Ammon's horn (tissue), 1 donor: ENCODE data around the gene ANAPC2.
A peak's percentile ranks its signal among the peaks of the same experiment; 100 is the strongest.
"Not testable (repeated sequence)": the region's sequence is repeated elsewhere in the genome, so short reads cannot be mapped to it uniquely, and the experiment has no call there.

ENCODE experiments used
- DNase-seq: peaks from one replicate; pipeline ENCODE4 v3.0.0-alpha.2; 2016; ENCODE audit warnings: low spot score

Gene ANAPC2

DNA sequence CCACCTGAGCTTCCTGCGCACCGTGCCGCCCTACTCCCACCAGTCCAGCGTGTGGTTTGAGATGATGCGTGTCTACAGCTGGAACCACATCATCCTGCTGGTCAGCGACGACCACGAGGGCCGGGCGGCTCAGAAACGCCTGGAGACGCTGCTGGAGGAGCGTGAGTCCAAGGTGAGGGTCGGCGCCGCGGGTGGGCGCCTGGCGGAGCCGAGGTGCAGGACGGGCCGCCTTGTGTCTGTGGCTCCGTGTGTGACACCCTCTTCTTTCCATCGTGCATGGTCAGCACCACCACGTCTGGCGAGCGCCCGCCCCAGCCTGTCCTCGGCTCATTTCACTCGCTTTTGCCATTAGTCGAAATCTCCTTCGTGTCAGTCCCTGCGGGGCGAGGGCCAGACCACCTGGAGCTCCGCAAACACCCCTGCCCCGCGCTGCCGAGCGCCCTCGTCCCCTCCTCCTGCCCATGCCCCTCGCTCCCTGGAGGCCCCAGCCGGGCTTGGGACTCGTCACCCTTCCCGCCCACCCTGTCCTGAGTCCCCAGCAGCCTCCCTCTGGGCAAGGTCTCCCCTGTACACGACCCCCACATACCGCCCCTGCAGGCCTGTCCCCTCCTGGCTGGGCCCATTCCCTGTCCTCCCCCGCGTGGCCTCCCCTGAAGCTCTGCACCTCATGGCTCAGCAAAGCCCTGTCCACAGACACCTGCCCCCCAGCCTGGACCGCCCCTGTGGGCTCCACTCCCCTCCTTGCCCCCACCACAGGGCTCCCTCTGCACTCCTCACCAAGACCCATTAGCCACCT, 42.4 kb downstream of the ANAPC2 start:
- DNase-seq, result no peak

DNA sequence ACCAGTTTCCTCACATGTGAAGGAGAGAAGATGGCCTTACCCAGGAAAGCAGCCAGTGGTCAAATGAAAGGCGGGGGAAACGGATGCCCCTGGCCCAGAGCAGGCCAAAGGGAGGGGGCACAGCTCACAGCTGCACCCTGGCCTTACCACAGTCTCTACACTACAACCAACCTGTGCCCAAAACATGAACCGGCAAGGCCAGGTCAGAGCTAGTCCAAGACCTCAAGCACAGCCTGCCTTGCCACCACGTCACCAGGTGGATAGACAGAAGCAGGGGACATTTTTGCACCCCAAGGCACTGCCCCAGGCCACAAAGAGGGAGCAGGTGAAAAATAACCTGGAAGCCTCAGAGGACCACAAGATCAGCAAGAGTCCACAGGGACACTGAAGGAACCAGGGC, 44.9 kb downstream of the ANAPC2 start:
- DNase-seq, result no peak

DNA sequence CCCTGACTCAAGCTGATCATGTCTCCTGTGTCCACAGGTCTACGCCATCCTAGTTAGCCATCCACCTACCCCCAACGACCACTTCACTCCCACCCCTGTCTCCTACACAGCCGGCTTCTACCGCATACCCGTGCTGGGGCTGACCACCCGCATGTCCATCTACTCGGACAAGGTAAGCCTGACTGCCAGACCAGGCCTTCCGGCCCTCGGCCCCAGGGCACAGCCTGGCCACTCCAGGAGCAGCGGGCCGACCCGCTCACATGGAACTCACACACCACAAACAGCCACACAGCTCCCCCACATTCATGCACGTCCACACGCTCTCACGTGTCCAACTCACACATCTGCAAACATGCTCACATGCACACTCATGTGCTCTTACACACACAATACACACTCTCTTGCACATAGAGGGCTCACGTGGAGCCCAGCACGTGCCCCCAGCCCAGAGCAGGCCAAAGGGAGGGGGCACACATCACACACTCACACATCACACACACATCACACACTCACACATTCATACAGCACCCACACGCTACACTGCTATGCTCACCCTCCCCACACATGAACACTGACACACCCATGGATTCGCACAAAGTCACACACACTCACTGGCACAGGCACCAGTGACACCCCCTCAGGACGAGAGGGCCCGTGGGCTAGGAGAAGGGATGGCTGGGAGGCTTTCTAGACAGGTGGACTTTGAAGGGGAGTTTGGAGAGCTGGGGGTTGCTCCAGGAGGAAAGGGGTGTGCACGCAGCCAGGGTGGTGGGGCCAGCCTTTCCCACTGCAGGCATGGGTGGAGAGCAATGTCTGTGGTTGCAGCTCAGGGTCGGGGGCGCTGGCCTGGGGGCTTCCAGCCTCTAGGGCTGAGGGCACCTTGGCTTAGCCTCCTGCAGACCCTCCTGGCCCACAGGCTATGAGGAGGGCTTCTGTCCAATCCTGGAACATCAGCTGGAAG, 46.1 kb downstream of the ANAPC2 start:
- DNase-seq, result no peak

DNA sequence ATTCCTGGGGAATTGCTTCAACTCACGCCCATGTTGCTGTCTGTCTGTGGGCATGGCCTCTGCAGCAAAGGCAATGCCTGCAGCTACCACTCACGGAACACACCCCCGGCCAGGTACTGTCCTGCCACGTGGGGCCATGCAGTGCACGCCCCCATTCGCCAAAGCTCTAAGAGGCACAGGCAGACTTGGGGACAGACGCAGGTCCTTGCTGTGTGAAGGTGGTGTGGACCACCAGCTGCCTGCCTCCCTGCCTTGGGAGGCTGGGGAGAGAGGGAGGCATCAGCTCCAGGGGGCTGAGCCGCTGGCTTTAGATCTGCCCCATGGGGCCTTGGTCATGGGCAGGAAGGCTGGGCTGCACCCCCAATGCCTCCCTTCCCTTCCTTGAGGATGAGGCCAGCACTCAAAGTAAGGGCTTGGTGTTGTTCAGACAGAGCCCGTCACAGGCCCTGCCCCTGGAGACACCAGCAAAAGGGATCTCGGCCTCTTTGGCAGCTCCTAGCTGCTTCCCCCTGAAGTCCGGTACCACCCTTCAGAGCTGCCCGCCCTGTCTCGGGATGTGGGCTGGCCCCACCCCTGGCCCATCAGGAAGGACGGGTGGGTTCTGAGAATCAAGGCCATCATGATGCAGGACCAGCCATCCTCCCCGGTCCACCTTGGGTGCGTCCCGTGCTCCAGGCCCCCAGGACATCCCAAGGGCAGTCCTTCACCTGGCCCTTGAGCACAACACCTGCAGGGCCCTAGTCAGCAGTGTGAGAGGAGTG, 47.1 kb downstream of the ANAPC2 start:
- DNase-seq, result no peak

DNA sequence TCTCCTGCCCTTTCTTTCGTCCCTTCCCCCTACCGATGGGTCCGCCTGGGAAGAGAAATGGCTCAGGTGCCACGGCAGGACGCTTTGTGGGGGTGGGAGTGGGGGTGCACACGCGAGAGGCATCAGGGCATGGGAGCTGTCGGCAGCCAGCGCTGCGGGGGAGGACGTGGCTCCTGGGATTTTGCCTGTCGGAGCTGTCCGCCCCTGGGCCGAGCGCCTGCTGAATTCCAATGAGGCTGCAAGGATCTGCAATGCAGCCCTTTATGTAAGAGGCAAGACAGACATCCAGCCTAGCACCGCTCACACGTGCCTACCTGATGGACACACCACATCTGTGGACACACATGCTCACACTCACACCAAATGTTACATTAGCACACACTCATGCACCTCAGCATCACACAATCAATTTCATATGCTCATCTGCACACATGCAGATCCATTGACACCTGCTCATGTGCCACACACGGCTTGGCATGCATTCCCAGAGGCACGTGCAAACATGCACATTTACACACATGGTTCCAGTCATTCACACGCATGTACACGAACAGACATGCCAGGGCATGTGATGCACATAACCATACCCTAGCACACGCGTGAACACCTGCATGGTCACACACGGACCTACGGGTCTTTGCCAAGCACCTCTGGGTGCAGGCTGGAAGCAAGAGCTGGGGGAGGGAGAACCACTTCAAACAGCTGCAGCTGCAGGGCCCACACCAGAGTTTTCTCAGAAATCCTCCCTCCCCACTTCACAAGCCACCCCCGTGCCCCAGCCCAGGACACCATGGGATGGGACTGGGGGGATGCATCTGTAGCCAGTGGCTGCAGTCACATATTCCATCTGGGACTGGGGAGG, 48.0 kb downstream of the ANAPC2 start:
- peak; percentile 50 for DNase-seq

DNA sequence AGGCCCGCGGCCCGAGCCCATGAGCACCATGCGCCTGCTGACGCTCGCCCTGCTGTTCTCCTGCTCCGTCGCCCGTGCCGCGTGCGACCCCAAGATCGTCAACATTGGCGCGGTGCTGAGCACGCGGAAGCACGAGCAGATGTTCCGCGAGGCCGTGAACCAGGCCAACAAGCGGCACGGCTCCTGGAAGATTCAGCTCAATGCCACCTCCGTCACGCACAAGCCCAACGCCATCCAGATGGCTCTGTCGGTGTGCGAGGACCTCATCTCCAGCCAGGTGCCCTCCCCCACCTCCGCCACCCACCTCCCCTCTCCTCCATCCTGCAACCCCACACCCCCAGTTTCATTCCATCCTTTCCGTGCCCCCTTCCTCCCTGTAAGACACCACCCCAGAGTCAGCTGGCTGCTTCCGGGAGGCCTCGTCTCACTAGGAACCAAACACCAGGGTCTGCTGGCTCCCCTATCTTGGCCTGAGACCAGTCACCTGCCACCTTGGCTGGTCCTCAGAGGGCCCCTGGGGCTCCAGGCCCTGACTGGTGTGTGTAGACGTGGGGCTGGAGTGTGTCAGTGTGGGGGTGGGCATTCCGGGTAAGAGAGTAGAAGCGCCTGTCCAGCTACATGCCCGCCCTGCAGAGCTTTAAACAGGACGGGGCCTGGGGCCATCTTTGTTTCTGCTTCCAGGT, 48.8 kb downstream of the ANAPC2 start:
- no peak for DNase-seq

DNA sequence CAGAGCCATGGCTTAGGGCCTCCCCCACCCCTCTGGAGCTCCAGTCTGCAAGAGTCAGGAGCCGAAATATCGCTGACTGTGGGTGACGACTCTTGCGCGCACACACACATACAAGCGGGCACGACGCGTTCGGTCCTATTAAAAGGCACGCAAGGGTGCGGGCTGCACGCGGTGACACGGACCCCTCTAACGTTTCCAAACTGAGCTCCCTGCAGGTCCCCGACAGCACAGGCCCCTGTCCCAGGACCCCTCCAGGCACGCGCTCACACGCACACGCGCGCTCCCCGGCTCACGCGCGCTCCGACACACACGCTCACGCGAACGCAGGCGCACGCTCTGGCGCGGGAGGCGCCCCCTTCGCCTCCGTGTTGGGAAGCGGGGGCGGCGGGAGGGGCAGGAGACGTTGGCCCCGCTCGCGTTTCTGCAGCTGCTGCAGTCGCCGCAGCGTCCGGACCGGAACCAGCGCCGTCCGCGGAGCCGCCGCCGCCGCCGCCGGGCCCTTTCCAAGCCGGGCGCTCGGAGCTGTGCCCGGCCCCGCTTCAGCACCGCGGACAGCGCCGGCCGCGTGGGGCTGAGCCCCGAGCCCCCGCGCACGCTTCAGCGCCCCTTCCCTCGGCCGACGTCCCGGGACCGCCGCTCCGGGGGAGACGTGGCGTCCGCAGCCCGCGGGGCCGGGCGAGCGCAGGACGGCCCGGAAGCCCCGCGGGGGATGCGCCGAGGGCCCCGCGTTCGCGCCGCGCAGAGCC, 49.5 kb downstream of the ANAPC2 start, which contains the start of gene GRIN1:
Gene GRIN1, plus strand, starts transcription at position 433 of the 746 bp plus-strand sequence. CDS start 333 bp downstream, outside the sequence.
- DNase-seq, result peak; percentile 62

DNA sequence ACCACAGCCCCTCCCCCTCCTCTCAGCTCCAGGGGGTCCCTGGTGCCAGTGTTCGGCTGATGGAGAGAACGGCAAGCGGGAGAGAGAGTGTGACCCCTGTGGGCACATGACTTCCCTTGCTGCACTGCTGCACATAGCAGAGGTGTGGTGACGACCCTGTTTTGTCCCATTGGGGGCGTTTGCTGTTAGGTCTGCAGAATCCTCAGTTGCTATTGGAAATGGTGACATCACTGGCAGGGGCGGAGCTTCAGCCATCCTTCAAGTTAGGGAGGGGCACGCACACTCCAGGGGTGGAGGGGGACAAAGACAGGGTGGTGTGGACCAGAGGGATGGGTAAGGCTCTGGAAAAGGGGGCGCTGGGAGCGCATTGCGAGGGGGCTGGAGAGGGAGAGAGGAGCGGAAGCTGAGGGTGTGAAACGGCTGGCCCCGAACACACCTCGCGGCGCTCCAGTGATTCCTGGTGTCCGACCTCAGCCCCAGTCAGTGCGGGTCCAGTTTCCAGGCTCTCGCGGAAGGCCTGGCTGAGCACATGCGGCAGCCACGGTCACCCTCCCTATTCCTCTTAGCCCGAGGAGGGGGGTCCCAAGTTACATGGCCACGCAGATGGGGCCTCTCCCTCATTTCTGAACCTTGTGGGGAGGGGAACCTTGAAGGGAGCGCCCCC, 50.2 kb downstream of the ANAPC2 start:
- peak; percentile 80 for DNase-seq

DNA sequence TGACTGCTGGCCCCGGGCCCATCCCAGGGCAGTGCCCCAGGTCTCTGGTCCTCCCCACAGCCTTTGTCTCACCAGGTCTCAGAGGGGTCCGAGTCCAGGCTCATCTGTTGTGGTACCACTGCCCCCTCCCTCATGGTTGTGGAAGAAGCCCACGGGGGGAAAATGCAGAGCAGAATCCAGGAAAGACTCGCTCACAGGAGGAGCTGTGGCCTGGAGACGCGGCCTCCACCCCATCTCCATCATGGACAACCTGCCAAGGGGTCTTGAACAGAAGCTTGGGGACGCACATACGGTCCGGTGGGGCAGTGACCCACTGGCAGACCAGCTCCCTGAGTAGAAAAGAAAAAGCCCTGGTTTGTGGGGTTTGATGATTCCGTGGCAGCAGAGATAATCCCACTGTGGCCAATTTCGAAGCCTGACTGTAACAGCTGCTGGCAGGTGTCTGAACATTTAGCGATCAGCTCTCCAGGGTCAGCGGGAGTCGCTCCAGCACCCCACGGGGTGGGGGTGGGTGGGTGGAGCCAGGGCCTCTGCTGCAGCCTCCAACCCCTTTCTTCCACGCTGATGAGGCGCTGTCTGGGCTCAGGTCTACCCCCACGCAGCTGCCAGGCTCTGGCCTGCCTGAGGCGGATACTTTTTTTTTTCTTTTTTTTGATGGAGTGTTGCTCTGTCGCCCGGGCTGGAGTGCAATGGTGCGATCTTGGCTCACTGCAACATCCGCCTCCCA, 51.3 kb downstream of the ANAPC2 start:
- no peak for DNase-seq

DNA sequence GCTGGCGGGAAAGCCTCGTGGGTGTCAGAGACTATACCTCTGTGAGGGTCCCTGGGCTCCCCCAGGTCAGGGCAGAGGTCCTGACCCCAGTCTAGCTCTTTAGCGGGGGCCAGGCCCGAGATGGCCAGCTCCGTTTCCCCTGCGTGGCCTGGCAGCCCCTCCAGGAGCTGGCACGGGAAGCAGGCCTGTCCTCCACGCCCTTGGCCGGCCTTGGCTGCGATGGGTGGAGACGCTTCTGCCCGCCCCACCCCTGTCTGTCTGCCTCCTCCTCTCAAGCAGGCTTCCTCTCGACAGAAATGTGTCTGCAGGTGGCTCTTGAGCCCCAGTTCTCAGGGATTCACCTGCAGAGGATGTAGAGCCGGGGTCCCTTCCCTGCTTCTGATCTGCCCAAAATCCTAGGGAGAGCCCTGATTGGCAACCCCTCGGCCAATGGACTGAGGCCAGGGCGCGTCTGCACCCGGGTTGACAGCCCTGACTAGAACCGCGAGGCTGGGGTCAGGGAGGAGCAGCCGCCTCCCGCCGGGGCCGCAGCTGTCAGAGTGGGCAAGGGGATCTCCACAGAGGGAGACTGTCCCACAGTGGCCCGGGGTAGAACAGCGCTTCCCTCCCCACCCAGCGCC, 52.0 kb downstream of the ANAPC2 start:
- DNase-seq, result no peak

DNA sequence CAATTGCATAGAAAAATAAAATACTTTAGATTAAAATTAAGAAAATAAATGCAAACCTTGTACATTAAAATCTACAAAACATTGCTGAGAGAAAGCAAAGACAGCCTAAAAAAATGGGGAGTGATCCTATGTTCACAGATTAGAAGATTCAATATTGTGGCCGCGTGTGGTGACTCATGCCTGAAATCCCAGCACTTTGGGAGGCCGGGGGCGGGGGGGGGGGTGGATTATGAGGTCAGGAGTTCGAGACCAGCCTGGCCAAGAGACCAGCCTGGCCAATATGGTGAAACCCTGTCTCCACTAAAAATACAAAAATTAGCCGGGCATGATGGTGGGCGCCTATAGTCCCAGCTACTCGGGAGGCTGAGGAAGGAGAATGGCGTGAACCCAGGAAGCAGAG, 53.2 kb downstream of the ANAPC2 start:
- DNase-seq, result not testable (repeated sequence)

DNA sequence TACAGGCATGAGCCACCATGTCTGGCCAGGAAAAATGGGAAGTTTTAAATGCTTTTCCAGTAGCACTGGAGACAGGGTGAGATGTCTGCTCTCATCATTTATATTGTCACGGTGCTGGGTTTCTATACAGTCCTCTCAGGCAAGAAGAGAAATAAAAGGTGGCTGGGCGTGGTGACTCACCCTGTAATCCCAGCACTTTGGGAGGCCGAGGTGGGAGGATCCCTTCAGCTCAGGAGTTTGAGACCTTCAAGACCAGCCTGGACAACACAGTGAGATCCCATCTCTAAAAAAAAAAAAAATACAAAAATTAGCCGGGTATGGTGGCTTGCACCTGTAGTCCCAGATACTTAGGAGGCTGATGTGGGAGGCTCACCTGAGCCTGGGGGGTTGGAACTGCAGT, 54.2 kb downstream of the ANAPC2 start:
- DNase-seq, result no peak

DNA sequence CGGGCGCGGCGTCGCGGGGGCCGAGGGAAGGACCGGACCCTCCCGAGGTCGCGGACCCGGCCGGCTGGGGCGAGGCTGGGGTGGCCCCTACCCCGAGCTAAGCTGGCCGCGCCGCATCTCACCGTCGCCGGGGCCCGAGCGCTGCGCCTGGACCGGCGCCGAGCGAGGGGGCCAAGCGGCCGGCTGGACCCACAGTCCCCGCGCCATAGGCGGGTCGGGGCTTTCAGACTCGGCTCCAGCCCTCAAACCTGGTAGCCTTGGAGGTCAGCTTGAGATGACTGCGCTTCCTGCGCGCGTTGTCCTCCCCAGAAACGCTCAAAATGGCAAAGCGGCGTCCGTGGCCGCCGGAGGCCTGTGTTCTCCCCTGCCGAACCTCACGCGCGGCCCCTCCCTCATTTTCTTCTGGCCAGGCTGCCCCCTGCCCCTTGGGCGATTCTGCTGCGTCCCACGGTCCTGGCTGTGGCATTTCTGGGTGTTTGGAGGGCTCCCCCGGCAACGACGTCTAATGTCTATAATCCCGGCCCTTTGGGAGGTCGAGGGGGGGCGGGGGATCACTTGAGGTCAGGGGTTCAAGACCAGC, 58.1 kb downstream of the ANAPC2 start:
- DNase-seq, result no peak

DNA sequence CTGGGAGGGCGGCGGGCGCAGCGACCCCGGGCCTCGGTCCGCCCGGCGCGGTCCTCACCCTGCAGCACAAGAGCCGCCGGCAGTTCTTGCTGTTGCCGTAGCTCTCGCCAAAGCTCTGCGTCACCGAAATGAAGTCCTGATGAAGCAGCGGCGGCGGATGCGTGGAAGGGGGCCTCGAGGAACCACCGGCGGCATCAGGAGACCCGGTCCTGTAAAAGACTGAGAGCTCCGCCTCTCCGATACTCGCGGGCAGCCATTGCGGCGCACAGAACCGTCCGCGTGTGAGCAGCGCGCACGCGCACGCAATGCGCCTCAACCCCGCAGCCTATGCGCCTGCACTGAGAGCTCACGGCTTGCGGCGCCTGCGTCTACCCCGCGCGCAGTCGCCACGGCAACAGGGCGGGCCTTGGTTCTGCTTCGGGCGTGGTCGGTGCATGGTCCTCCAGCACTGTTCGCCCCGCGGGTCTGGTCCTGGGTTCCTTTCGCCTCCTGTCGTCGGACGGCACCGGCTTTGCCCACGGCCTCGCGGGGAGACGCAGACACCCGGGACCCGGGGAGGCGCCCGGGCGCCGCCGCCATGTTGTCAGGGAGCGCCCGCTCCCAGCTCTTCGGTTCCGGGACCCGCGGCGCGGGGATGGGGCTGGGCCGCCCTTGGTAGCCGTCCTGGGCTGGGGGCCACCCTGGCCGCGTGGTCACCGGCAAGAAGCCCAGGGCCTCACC, 58.7 kb downstream of the ANAPC2 start:
- peak; percentile 93 for DNase-seq

DNA sequence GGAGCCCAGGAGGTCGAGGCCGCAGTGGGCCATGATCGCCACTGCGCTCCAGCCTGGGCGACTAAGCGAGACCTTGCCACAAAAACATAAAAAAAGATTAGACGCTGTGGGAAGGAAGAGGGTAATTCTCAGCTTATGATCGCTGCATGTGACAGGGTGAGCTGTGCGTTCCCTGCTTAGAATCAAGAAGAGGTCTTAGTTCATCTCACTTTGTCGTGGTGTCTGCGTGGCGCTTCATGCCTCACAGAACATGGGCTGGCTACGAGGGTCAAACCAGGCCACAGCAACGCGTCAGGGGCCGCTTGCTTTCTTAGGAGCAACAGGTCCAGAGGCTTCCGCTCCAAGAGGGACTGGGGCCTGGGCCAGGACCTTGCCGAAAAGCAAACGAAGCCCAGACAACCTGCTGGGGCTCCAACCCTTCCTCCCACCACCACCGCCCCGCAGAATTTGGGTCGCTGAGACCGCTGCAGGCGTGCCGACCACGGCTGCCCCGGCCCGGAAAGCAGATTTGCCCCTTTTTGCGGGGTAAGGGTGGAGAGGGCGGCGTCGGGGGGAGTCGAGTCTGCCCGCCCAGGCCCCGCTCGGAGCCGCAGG, 59.4 kb downstream of the ANAPC2 start:
- DNase-seq, result no peak

DNA sequence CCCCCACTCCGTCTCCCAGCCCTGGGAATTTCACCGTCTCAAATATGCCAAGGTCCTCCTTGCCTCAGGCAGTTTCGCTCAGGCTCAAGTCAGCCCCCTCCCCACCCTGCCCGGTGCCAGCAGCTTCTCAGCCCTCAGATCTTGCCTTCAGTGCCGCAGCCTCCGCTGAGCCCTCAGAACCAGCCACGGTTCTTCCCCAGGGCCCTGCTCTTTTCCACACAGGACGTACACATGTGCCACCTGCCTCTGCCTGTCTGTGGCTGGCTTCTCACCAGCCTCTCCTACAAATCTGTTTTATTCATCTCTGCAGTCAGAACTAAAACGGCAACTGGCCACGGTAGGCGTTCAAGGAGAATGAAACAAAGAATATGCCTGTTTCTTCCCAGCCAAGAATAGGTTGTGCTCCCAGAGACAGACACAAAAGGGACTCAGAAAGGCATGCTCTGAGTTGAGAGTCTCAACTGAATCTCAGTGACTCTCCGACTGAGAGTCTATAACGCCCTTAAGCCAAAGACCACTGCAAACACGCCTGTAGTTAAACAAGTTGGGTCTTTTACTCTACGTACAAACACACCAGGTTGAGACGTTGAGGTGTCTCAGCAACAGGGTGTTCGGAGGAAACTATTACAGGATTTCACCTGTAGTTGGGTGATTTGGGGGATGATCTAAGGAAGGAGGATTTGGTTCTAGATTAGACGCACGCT, 60.0 kb downstream of the ANAPC2 start:
- DNase-seq, result no peak
